Measurements from ENCODE around the gene RBM47.
A peak's percentile ranks its signal among the peaks of the same experiment; 100 is the strongest.

The RBM47 gene

GRCh38 chr4:40461879-40462278, 167.8 kb downstream of the RBM47 start:
- H3K9me3 ChIP-seq, result no peaks in the 10 kb centered on the region
- H3K36me3 ChIP-seq, result peaks cover 35% of the 10 kb centered on the region
- no peak for TF ChIP-seq CTCF (IDR thresholded peaks at IDR 0.05)
- no peak overlapping the region for H3K4me3 ChIP-seq (ENCODE audit: low read depth in 1 of 2, low read length in 1 of 2)
- H3K4me1 ChIP-seq (ENCODE audit: control insufficient read depth in 1 of 2, insufficient read depth in 1 of 2, low read depth in 1 of 2, low read length in 1 of 2), result peaks cover 8 to 17% of the 10 kb centered on the region in 2 experiments
- H3K27ac ChIP-seq, result peak overlapping the region; percentile 26
- H3K27me3 ChIP-seq, result no peaks in the 10 kb centered on the region

GRCh38 chr4:40461062-40461461, 168.6 kb downstream of the RBM47 start:
- Histone ChIP-seq H3K27me3 (no peaks in the 10 kb centered on the region), H3K27ac (no peak overlapping the region), H3K36me3 (peaks cover 31% of the 10 kb centered on the region), H3K4me3 (ENCODE audit: low read depth in 1 of 2, low read length in 1 of 2) (no peak overlapping the region), H3K4me1 (ENCODE audit: control insufficient read depth in 1 of 2, insufficient read depth in 1 of 2, low read depth in 1 of 2, low read length in 1 of 2) (peaks cover 9 to 18% of the 10 kb centered on the region in 2 experiments), H3K9me3 (no peaks in the 10 kb centered on the region)
- TF ChIP-seq CTCF (IDR thresholded peaks at IDR 0.05), result no peak

- Histone ChIP-seq H3K36me3 (peaks cover 9% of the 10 kb centered on the region), H3K27me3 (no peaks in the 10 kb centered on the region), H3K4me1 (ENCODE audit: control insufficient read depth in 1 of 2, insufficient read depth in 1 of 2, low read depth in 1 of 2, low read length in 1 of 2) (peaks cover 25 to 35% of the 10 kb centered on the region in 2 experiments), H3K4me3 (ENCODE audit: low read depth in 1 of 2, low read length in 1 of 2) (no peak overlapping the region), H3K27ac (no peak overlapping the region), H3K9me3 (no peaks in the 10 kb centered on the region)
- no peak for TF ChIP-seq CTCF (IDR thresholded peaks at IDR 0.05)
Observed at GRCh38 chr4:40458683-40459082, 171.0 kb downstream of the RBM47 start.

- no peaks in the 10 kb centered on the region for H3K27me3 ChIP-seq
- H3K27ac ChIP-seq, result no peak overlapping the region
- no peak overlapping the region for H3K4me3 ChIP-seq (ENCODE audit: low read depth in 1 of 2, low read length in 1 of 2)
- H3K4me1 ChIP-seq (ENCODE audit: control insufficient read depth in 1 of 2, insufficient read depth in 1 of 2, low read depth in 1 of 2, low read length in 1 of 2), result peaks cover 25 to 33% of the 10 kb centered on the region in 2 experiments
- no peak for TF ChIP-seq CTCF (IDR thresholded peaks at IDR 0.05)
- no peaks in the 10 kb centered on the region for H3K9me3 ChIP-seq
- peaks cover 8% of the 10 kb centered on the region for H3K36me3 ChIP-seq
Observed at GRCh38 chr4:40458109-40458508, 171.6 kb downstream of the RBM47 start.

GRCh38 chr4:40455340-40455902, 174.2 kb downstream of the RBM47 start:
- no peaks in the 10 kb centered on the region for H3K9me3 ChIP-seq
- peaks cover 17 to 18% of the 10 kb centered on the region in 2 experiments for H3K4me1 ChIP-seq (ENCODE audit: control insufficient read depth in 1 of 2, insufficient read depth in 1 of 2, low read depth in 1 of 2, low read length in 1 of 2)
- no peak for TF ChIP-seq CTCF (IDR thresholded peaks at IDR 0.05)
- H3K36me3 ChIP-seq, result peaks cover 14% of the 10 kb centered on the region
- H3K4me3 ChIP-seq (ENCODE audit: low read depth in 1 of 2, low read length in 1 of 2), result no peak overlapping the region
- no peaks in the 10 kb centered on the region for H3K27me3 ChIP-seq
- peak overlapping the region; percentile 35 for H3K27ac ChIP-seq
